ENCODE measurements around the gene HNRNPM. TPM values are rescaled to one million over a fixed set of nuclear protein-coding genes. Genes with fewer than 3 reads are reported as not detected.

HNRNPM gene
- total RNA-seq, 1 donor from 2014 or later = 154 TPM

- no peak for DNase-seq (ENCODE audit: low spot score)
- intact Hi-C loops (cut with DNase I) = no loop called here
- no peak for ATAC-seq
These were observed 74.6 kb downstream of the HNRNPM start for GRCh38 chr19:8519388-8519787.

- DNase-seq (ENCODE audit: low spot score) = no peak
- no peak for ATAC-seq
- intact Hi-C loops (cut with DNase I) = no loop called here
These were observed 80.6 kb downstream of the HNRNPM start for GRCh38 chr19:8525401-8525684.

- intact Hi-C loops (cut with DNase I) = no loop called here
- ATAC-seq (peak; percentile 88), DNase-seq (ENCODE audit: low spot score) (peak; percentile 96)
These were observed 81.7 kb downstream of the HNRNPM start for GRCh38 chr19:8526345-8527091.

GRCh38 chr19:8528500-8528899 lies 83.7 kb downstream of the HNRNPM start:
- no peak for DNase-seq (ENCODE audit: low spot score)
- intact Hi-C loops (cut with DNase I) = no loop called here
- no peak for ATAC-seq

- intact Hi-C loops (cut with DNase I) = no loop called here
- ATAC-seq (no peak), DNase-seq (ENCODE audit: low spot score) (no peak)
These were observed 84.7 kb downstream of the HNRNPM start for GRCh38 chr19:8529369-8530006.

- no peak for ATAC-seq
- DNase-seq (ENCODE audit: low spot score) = no peak
- intact Hi-C loops (cut with DNase I) = no loop called here
These were observed 85.4 kb downstream of the HNRNPM start for GRCh38 chr19:8530061-8530679.

- intact Hi-C loops (cut with DNase I) = no loop called here
- DNase-seq (ENCODE audit: low spot score) = no peak
- no peak for ATAC-seq
These were observed 86.7 kb downstream of the HNRNPM start for GRCh38 chr19:8531470-8531869.

GRCh38 chr19:8532225-8532624 lies 87.5 kb downstream of the HNRNPM start:
- ATAC-seq (no peak), DNase-seq (ENCODE audit: low spot score) (no peak)
- intact Hi-C loops (cut with DNase I) = no loop called here

GRCh38 chr19:8536282-8536681 lies 91.5 kb downstream of the HNRNPM start:
- ATAC-seq (no peak), DNase-seq (ENCODE audit: low spot score) (no peak)
- intact Hi-C loops (cut with DNase I) = no loop called here

GRCh38 chr19:8537099-8537498 lies 92.3 kb downstream of the HNRNPM start:
- ATAC-seq (no peak), DNase-seq (ENCODE audit: low spot score) (no peak)
- intact Hi-C loops (cut with DNase I) = no loop called here

Other genes starting within 250 kb of the HNRNPM start
- gene CERS4, start 235.6 kb upstream of the HNRNPM start, total RNA-seq = 66.9 TPM
- 23.8 TPM for gene CD320, start 136.6 kb upstream of the HNRNPM start, total RNA-seq
- gene NDUFA7, start 123.6 kb upstream of the HNRNPM start, total RNA-seq = 24.7 TPM
- gene RPS28, start 123.5 kb upstream of the HNRNPM start, total RNA-seq = 893 TPM
- gene KANK3, start 101.7 kb upstream of the HNRNPM start, total RNA-seq = 28.2 TPM
- gene ANGPTL4, start 80.8 kb upstream of the HNRNPM start, total RNA-seq = 9.2 TPM
- gene RAB11B, start 54.6 kb upstream of the HNRNPM start, total RNA-seq = 91.6 TPM
- 44.7 TPM for gene MARCHF2, start 31.7 kb upstream of the HNRNPM start, total RNA-seq
- 8.8 TPM for gene PRAM1, start 57.7 kb downstream of the HNRNPM start, total RNA-seq
- 22.2 TPM for gene ZNF414, start 69.2 kb downstream of the HNRNPM start, total RNA-seq
- gene MYO1F, start 132.5 kb downstream of the HNRNPM start, total RNA-seq = 60.9 TPM
- 60.1 TPM for gene ADAMTS10, start 165.7 kb downstream of the HNRNPM start, total RNA-seq
- gene NFILZ, start 185.7 kb downstream of the HNRNPM start, total RNA-seq = not detected